Vagina (tissue), 2 donors: ENCODE results near the gene CSNK1G3.

Source experiments
- POLR2A ChIP-seq, 2 donors: fragments of 450-650 bp; IDR thresholded peaks; one replicate each; pipeline ENCODE4 v1.6.1; 2017; ENCODE audit warnings: antibody characterized with exemption in 2 of 2, mild to moderate bottlenecking in 2 of 2, moderate library complexity in 2 of 2
- TF ChIP-seq, protein P1 (sequence below), 3 experiments: fragments of 450-650 bp in 2 of 3; fragments of 200-600 bp in 1 of 3; sonication (generic) in 1 of 3; IDR thresholded peaks; one replicate each; pipeline ENCODE4 v1.5.1; 2017 to 2019; ENCODE audit warnings: antibody characterized with exemption in 3 of 3, mild to moderate bottlenecking in 2 of 3, moderate library complexity in 2 of 3

GRCh38 chr5:123659011-123659410 lies 147.0 kb downstream of the CSNK1G3 start:
- TF ChIP-seq, protein P1, sequence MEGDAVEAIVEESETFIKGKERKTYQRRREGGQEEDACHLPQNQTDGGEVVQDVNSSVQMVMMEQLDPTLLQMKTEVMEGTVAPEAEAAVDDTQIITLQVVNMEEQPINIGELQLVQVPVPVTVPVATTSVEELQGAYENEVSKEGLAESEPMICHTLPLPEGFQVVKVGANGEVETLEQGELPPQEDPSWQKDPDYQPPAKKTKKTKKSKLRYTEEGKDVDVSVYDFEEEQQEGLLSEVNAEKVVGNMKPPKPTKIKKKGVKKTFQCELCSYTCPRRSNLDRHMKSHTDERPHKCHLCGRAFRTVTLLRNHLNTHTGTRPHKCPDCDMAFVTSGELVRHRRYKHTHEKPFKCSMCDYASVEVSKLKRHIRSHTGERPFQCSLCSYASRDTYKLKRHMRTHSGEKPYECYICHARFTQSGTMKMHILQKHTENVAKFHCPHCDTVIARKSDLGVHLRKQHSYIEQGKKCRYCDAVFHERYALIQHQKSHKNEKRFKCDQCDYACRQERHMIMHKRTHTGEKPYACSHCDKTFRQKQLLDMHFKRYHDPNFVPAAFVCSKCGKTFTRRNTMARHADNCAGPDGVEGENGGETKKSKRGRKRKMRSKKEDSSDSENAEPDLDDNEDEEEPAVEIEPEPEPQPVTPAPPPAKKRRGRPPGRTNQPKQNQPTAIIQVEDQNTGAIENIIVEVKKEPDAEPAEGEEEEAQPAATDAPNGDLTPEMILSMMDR (IDR thresholded peaks at IDR 0.05): no peak
- TF ChIP-seq POLR2A (IDR thresholded peaks at IDR 0.05): no peak
